ENCODE measurements around the gene SSTR5.

DNA sequence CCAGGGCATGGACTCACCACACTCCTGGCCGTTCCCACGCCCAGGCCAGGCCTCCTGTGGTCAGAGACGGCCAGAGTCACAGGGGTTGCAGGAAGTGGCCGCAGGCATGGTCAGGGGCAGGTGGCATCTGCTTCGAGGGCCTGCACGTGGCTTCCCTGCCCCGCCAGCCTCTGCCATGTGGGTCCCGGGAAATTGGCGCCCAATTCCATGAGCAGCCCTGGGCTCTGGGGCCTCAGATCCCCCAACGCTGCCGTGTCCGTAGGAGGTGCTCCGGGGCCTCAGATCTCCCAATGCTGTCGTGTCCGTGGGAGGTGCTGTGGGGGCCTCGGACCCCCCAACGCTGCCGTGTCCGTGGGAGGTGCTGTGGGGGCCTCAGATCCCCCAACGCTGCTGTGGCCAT, 9.7 kb upstream of the SSTR5 start:
- TF ChIP-seq, protein P1, sequence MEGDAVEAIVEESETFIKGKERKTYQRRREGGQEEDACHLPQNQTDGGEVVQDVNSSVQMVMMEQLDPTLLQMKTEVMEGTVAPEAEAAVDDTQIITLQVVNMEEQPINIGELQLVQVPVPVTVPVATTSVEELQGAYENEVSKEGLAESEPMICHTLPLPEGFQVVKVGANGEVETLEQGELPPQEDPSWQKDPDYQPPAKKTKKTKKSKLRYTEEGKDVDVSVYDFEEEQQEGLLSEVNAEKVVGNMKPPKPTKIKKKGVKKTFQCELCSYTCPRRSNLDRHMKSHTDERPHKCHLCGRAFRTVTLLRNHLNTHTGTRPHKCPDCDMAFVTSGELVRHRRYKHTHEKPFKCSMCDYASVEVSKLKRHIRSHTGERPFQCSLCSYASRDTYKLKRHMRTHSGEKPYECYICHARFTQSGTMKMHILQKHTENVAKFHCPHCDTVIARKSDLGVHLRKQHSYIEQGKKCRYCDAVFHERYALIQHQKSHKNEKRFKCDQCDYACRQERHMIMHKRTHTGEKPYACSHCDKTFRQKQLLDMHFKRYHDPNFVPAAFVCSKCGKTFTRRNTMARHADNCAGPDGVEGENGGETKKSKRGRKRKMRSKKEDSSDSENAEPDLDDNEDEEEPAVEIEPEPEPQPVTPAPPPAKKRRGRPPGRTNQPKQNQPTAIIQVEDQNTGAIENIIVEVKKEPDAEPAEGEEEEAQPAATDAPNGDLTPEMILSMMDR (IDR thresholded peaks at IDR 0.05): no peak
- no peak for TF ChIP-seq POLR2A (IDR thresholded peaks at IDR 0.05)
